ENCODE measurements around the gene PPM1H. TPM values are rescaled to one million over a fixed set of nuclear protein-coding genes. Genes with fewer than 3 reads are reported as not detected.

PPM1H gene
- total RNA-seq, 1 experiment from 2014 or later: 9.7 TPM

- DNase-seq (ENCODE audit: low read depth): no peak
These were observed 329.0 kb downstream of the PPM1H start for GRCh38 chr12:62605981-62606380.

GRCh38 chr12:62604871-62605270, 330.1 kb downstream of the PPM1H start:
- DNase-seq (ENCODE audit: low read depth): peak; percentile 49

- no peak for DNase-seq (ENCODE audit: low read depth)
These were observed 330.6 kb downstream of the PPM1H start for GRCh38 chr12:62604373-62604772.

GRCh38 chr12:62603811-62604098, 331.2 kb downstream of the PPM1H start:
- no peak for DNase-seq (ENCODE audit: low read depth)

- peak; percentile 91 for DNase-seq (ENCODE audit: low read depth)
These were observed 331.7 kb downstream of the PPM1H start for GRCh38 chr12:62603061-62603810.

- peak; percentile 97 for DNase-seq (ENCODE audit: low read depth)
These were observed 332.5 kb downstream of the PPM1H start for GRCh38 chr12:62602255-62603060.

- no peak for DNase-seq (ENCODE audit: low read depth)
These were observed 333.2 kb downstream of the PPM1H start for GRCh38 chr12:62601765-62602164.

GRCh38 chr12:62599854-62600437, 335.0 kb downstream of the PPM1H start:
- DNase-seq (ENCODE audit: low read depth): no peak

- no peak for DNase-seq (ENCODE audit: low read depth)
These were observed 336.1 kb downstream of the PPM1H start for GRCh38 chr12:62598846-62599245.

- DNase-seq (ENCODE audit: low read depth): no peak
These were observed 337.7 kb downstream of the PPM1H start for GRCh38 chr12:62597253-62597652.

Other genes starting within 250 kb of the PPM1H start
- 0.11 TPM in 1 of 2 replicates, not detected in the other for gene AVPR1A, start 216.1 kb upstream of the PPM1H start, total RNA-seq (2014; rRNA removed; shearing (Covaris generic))